HepG2 (cell line): ENCODE results near the gene ANKZF1.
"Not testable (repeated sequence)": the region's sequence is repeated elsewhere in the genome, so short reads cannot be mapped to it uniquely, and the experiment has no call there.

ENCODE experiments used
- FLYWCH1 ChIP-seq: sonication (generic); formaldehyde crosslinking; IDR thresholded peaks from 2 replicates; pipeline ENCODE4 v1.8.1; 2023; ENCODE audit warnings: mild to moderate bottlenecking, missing genetic modification reagents
- FOXP4 ChIP-seq: sonication (generic); formaldehyde crosslinking; IDR thresholded peaks from 2 replicates; pipeline ENCODE4 v1.4.0; 2020; ENCODE audit warnings: missing genetic modification reagents
- GATA4 ChIP-seq: sonication (generic); IDR thresholded peaks from 2 replicates; pipeline ENCODE4 v1.6.1; 2016; ENCODE audit warnings: antibody characterized with exemption, low read depth, borderline replicate concordance
- POLR2A ChIP-seq, 2 experiments: IDR thresholded peaks; 2 replicates each; pipeline ENCODE4 v1.6.1; 2011; ENCODE audit warnings: low read depth in 2 of 2, low read length in 2 of 2, mild to moderate bottlenecking in 1 of 2, moderate library complexity in 1 of 2; ENCODE audit not compliant: insufficient read depth in 1 of 2
- POLR2AphosphoS2 ChIP-seq: IDR thresholded peaks from 2 replicates; pipeline ENCODE4 v1.6.1; 2011; ENCODE audit warnings: low read depth, low read length, improper control_type of control experiment
- PRMT3 ChIP-seq: sonication (generic); formaldehyde crosslinking; IDR thresholded peaks from 2 replicates; pipeline ENCODE4 v1.8.1; 2022; ENCODE audit warnings: low read depth, mild to moderate bottlenecking, moderate library complexity, missing genetic modification reagents, borderline replicate concordance
- RAD21 ChIP-seq: fragments of 450-650 bp; formaldehyde crosslinking; IDR thresholded peaks from 2 replicates; pipeline ENCODE4 v1.5.0; 2020; ENCODE audit warnings: mild to moderate bottlenecking
- RFX5 ChIP-seq: IDR thresholded peaks from 2 replicates; pipeline ENCODE4 v1.6.1; 2011; ENCODE audit warnings: low read depth, low read length, improper control_type of control experiment
- SRF ChIP-seq: IDR thresholded peaks from 2 replicates; pipeline ENCODE4 v1.6.1; 2011; ENCODE audit warnings: mild to moderate bottlenecking, low read depth, low read length, moderate library complexity
- YY1 ChIP-seq: IDR thresholded peaks from 2 replicates; pipeline ENCODE4 v1.6.1; 2011; ENCODE audit warnings: low read length, low read depth, moderate library complexity, mild to moderate bottlenecking; ENCODE audit not compliant: insufficient read depth, insufficient replicate concordance
- ZBTB34 ChIP-seq: sonication (generic); formaldehyde crosslinking; IDR thresholded peaks from 2 replicates; pipeline ENCODE4 v1.8.0; 2022; ENCODE audit warnings: mild to moderate bottlenecking, missing genetic modification reagents
- ZFP36L1 ChIP-seq: sonication (generic); formaldehyde crosslinking; IDR thresholded peaks from 2 replicates; pipeline ENCODE4 v1.8.0; 2022; ENCODE audit warnings: mild to moderate bottlenecking, missing genetic modification reagents, moderate library complexity
- TF ChIP-seq, protein P1 (sequence below): sonication (generic); formaldehyde crosslinking; IDR thresholded peaks from 2 replicates; pipeline ENCODE4 v1.5.0; 2020; ENCODE audit warnings: mild to moderate bottlenecking, missing genetic modification reagents, moderate library complexity

DNA sequence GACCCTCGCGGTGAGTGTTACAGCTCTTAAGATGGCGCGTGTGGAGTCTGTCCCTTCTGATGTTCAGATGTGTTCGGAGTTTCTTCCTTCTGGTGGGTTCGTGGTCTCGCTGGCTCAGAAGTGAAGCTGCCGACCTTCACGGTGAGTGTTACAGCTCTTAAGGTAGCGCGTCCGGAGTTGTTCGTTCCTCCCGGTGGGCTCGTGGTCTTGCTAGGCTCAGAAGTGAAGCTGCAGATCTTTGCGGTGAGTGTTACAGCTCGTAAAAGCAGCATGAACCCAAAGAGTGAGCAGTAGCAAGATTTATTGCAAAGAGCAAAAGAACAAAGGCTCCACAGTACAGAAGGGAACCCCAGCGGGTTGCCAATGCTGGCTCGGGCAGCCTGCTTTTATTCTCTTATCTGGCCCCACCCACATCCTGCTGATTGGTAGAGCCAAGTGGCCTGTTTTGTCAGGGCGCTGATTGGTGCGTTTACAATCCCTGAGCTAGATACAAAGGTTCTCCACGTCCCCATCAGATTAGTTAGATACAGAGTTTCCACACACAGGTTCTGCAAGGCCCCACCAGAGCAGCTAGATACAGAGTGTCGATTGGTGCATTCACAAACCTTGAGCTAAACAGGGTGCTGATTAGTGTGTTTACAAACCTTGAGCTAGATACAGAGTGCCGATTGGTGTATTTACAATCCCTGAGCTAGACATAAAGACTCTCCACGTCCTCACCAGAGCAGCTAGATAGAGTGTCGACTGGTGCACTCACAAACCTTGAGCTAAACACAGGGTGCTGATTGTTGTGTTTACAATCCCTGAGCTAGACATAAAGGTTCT is 28.9 kb upstream of the ANKZF1 start:
- TF ChIP-seq FLYWCH1 (CRISPR knock-in tag); FOXP4; PRMT3 (CRISPR knock-in tag); RFX5; ZFP36L1; SRF; ZBTB34; YY1: not testable (repeated sequence)
- TF ChIP-seq RAD21 (CRISPR knock-in tag) (peak; percentile 42; the same call in 1 of the 2 replicates), POLR2A (IDR thresholded peaks at IDR 0.05; ENCODE audit: insufficient read depth in 1 of 2, low read depth in 2 of 2, low read length in 2 of 2) (peak; percentile 77 to 95), POLR2AphosphoS2 (peak; percentile 72), GATA4 (peak; percentile 75; the same call in 1 of the 2 replicates)
- TF ChIP-seq, protein P1, sequence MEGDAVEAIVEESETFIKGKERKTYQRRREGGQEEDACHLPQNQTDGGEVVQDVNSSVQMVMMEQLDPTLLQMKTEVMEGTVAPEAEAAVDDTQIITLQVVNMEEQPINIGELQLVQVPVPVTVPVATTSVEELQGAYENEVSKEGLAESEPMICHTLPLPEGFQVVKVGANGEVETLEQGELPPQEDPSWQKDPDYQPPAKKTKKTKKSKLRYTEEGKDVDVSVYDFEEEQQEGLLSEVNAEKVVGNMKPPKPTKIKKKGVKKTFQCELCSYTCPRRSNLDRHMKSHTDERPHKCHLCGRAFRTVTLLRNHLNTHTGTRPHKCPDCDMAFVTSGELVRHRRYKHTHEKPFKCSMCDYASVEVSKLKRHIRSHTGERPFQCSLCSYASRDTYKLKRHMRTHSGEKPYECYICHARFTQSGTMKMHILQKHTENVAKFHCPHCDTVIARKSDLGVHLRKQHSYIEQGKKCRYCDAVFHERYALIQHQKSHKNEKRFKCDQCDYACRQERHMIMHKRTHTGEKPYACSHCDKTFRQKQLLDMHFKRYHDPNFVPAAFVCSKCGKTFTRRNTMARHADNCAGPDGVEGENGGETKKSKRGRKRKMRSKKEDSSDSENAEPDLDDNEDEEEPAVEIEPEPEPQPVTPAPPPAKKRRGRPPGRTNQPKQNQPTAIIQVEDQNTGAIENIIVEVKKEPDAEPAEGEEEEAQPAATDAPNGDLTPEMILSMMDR (CRISPR knock-in tag) = not testable (repeated sequence)
